HG03521 (cell line): ENCODE results near the gene FALEC.

Experiments
- ATAC-seq: cut with Tn5 transposase; IDR thresholded peaks from one replicate; pipeline ENCODE4 v1.9.1; 2021; ENCODE audit warnings: mild to moderate bottlenecking, moderate library complexity; ENCODE audit not compliant: unreplicated experiment

The FALEC gene

GRCh38 chr1:150544204-150544603 lies 28.7 kb downstream of the FALEC start:
- ATAC-seq: no peak

GRCh38 chr1:150545486-150546032 lies 30.0 kb downstream of the FALEC start:
- no peak for ATAC-seq

- ATAC-seq: no peak
These were observed 30.9 kb downstream of the FALEC start for GRCh38 chr1:150546294-150546937.

- ATAC-seq: no peak
These were observed 32.7 kb downstream of the FALEC start for GRCh38 chr1:150548324-150548631.

- no peak for ATAC-seq
These were observed 33.3 kb downstream of the FALEC start, which contains the start of gene ADAMTSL4 for GRCh38 chr1:150548632-150549495. Gene ADAMTSL4 (plus strand): TSS chr1:150549408. CDS start chr1:150552289, 2,881 bp downstream.

GRCh38 chr1:150549496-150550221 lies 34.1 kb downstream of the FALEC start:
- no peak for ATAC-seq

- ATAC-seq: no peak
These were observed 34.9 kb downstream of the FALEC start for GRCh38 chr1:150550222-150551050.

GRCh38 chr1:150551051-150551783 lies 35.7 kb downstream of the FALEC start:
- no peak for ATAC-seq

DNA sequence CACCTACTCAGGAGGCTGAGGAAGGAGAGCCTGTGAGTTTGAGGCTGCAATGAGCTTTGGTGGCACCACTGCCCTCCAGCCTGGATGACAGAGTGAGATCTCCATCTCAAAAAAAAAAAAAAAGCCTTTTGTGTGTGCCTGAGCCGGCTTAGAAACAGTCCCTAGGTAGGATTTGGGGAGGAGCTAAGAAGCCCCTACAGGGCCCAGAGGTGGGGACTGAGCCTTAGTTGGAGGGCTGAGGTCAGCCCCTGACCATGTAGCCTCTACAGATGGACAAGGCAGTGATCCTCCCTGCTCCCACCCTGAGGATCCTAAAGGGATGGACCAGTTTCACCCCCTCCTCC lies 36.2 kb downstream of the FALEC start:
- ATAC-seq: no peak

GRCh38 chr1:150552128-150552910 lies 36.8 kb downstream of the FALEC start:
- no peak for ATAC-seq

DNA sequence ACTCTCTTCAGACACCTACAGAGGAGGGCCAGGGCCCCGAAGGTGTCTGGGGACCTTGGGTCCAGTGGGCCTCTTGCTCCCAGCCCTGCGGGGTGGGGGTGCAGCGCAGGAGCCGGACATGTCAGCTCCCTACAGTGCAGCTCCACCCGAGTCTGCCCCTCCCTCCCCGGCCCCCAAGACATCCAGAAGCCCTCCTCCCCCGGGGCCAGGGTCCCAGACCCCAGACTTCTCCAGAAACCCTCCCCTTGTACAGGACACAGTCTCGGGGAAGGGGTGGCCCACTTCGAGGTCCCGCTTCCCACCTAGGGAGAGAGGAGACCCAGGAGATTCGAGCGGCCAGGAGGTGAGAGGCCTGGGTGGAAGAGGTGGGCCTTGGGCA lies 37.3 kb downstream of the FALEC start:
- no peak for ATAC-seq

GRCh38 chr1:150553392-150554085 lies 38.0 kb downstream of the FALEC start:
- ATAC-seq: no peak

- no peak for ATAC-seq
These were observed 38.5 kb downstream of the FALEC start for GRCh38 chr1:150554086-150554452.

DNA sequence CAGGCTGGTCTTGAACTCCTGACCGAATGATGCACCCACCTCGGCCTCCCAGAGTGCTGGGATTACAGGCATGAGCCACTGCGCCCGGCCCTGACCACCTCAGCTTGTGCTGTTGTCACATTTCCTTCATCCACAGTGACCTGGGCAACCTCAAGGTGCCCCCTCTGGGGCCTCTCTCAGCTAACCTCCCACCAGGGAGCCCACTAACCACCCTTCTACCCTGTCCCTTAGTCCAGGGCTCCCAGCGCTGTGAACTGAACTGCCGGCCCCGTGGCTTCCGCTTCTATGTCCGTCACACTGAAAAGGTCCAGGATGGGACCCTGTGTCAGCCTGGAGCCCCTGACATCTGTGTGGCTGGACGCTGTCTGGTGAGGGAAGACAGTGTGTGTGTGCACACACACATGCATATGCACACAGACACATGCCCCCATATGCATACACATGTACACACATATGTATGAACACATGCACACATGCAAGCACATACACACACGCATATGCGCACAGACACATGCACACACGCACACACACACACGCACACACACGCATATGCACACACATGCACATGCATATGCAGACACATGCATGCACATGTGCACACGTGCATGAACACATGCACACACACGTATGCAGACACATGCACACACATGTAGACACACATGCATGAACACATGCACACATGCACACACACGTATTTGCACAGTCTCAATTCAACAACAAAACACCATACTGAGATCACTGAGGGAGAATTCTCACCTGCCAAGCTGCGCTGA lies 39.8 kb downstream of the FALEC start:
- ATAC-seq: no peak

GRCh38 chr1:150555971-150556865 lies 40.7 kb downstream of the FALEC start:
- no peak for ATAC-seq

GRCh38 chr1:150557065-150557600 lies 41.6 kb downstream of the FALEC start:
- no peak for ATAC-seq

DNA sequence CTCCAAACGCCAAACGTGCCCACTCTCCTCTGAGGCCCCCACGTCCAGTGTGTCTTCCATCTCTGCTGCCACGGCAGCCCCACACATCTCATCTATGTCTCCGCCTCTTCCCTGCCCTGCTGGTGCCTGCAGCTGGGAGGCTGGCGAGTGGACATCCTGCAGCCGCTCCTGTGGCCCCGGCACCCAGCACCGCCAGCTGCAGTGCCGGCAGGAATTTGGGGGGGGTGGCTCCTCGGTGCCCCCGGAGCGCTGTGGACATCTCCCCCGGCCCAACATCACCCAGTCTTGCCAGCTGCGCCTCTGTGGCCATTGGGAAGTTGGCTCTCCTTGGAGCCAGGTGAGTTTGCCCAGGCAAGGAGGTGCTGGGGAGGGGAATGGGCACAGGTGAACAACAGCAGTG lies 42.3 kb downstream of the FALEC start:
- no peak for ATAC-seq
